Measurements from ENCODE around the gene EEPD1.

The EEPD1 gene

DNA sequence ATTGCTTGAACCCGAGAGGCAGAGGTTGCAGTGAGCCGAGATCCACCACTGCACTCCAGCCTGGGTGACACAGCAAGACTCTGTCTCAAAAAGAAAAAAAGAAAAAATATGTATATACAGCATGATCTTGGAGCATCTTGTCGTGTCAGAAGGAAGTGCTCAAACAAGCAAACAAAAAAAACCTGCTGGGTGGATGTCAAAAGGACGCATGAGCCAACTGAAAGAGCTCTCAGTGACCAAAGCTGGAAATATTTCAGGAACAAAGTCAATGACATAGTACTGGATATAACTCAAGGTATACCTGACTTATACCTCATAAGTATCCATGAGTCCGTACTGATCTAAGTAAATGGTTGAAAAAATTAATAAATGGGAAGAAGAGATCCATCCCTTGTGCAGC, 142.0 kb downstream of the EEPD1 start:
- no peaks in the 10 kb centered on the region for H3K27me3 Mint-ChIP-seq (ENCODE audit: low read depth)
- H3K36me3 Mint-ChIP-seq (ENCODE audit: low read depth), result peaks cover 5% of the 10 kb centered on the region
- DNase-seq (ENCODE audit: low spot score), result no peak
- H3K27ac Mint-ChIP-seq, result no peak overlapping the region
- no peak overlapping the region for H3K4me3 Mint-ChIP-seq
- peaks cover 15% of the 10 kb centered on the region for H3K4me1 Mint-ChIP-seq (ENCODE audit: low read depth)
- H3K9me3 Mint-ChIP-seq, result no peaks in the 10 kb centered on the region

DNA sequence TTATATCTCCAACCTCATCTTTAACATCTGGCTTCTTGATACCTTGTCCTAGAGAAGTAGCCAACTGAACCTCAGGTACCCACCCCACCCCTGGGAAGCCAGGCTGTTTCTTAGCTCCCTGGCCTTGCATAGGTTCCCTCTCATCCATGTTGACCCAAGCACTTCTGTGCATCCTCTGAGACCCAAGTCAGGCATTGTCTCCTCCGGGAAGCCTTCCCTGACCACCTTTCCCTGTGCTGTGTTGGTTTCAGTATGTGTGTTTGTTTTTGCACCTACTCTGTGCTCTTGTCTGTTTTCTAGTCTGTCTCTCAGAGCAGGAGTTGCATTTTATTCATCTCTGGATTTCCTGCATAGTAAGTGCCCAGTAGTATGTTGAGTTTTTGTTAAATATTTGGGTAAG, 143.2 kb downstream of the EEPD1 start:
- Mint-ChIP-seq H3K27me3 (ENCODE audit: low read depth) (no peaks in the 10 kb centered on the region), H3K27ac (no peak overlapping the region), H3K9me3 (no peaks in the 10 kb centered on the region), H3K4me1 (ENCODE audit: low read depth) (peaks cover 12% of the 10 kb centered on the region), H3K4me3 (no peak overlapping the region), H3K36me3 (ENCODE audit: low read depth) (peaks cover 3% of the 10 kb centered on the region)
- no peak for DNase-seq (ENCODE audit: low spot score)

DNA sequence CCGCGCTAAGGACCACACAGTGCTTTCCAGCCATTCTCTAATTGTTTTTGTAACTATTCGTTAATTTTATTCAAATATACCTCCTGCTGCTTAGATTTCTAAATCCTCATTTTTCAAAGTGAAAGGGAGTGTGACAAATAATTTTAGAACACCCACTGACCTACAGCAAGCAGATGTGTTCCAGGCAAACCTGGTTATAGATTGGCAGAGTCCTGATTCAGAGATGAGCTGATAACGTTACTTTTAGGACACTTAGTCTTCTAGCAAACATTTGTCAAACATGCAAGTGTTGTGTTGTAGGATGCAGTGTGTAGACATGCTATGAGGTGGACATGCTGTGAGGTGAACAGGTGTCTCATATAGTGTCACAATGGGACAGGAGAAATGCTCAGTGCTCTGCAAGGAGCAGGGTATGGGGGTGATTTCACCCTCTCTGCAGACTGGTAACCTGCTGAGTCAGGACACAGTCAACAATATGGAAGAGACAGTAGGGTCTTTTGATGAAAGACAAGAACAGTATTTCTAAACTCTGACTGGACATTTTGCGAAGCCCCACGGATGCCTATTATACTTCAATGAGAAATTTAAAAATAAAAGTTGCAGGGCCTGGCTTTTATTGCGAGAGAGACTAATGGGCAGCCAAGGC, 144.4 kb downstream of the EEPD1 start:
- peaks cover 3% of the 10 kb centered on the region for H3K36me3 Mint-ChIP-seq (ENCODE audit: low read depth)
- DNase-seq (ENCODE audit: low spot score), result no peak
- peaks cover 1% of the 10 kb centered on the region for H3K4me1 Mint-ChIP-seq (ENCODE audit: low read depth)
- no peak overlapping the region for H3K27ac Mint-ChIP-seq
- H3K4me3 Mint-ChIP-seq, result no peak overlapping the region
- no peaks in the 10 kb centered on the region for H3K9me3 Mint-ChIP-seq
- no peaks in the 10 kb centered on the region for H3K27me3 Mint-ChIP-seq (ENCODE audit: low read depth)

DNA sequence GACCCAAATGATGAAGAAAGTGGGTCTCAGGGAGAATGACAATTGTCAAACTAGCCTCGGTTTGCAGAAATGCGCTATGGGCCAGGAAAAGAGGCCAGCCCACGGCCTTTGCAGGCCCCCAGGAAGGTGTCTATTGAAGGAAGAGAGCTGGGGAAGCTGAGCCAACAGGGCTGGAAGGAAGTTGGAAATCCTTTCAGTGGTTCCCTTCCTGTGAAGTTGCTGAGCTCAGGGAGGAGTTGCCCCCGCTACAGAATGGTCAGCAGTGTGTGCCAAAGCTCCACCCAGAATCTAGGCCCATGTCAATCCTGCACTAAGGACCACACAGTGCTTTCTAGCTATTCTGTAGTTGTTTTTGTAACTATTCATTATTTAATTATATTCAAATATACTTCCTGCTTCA, 145.1 kb downstream of the EEPD1 start:
- Mint-ChIP-seq H3K4me3 (no peak overlapping the region), H3K27ac (no peak overlapping the region), H3K9me3 (no peaks in the 10 kb centered on the region), H3K36me3 (ENCODE audit: low read depth) (peaks cover 3% of the 10 kb centered on the region), H3K27me3 (ENCODE audit: low read depth) (no peaks in the 10 kb centered on the region), H3K4me1 (ENCODE audit: low read depth) (no peaks in the 10 kb centered on the region)
- DNase-seq (ENCODE audit: low spot score), result no peak

DNA sequence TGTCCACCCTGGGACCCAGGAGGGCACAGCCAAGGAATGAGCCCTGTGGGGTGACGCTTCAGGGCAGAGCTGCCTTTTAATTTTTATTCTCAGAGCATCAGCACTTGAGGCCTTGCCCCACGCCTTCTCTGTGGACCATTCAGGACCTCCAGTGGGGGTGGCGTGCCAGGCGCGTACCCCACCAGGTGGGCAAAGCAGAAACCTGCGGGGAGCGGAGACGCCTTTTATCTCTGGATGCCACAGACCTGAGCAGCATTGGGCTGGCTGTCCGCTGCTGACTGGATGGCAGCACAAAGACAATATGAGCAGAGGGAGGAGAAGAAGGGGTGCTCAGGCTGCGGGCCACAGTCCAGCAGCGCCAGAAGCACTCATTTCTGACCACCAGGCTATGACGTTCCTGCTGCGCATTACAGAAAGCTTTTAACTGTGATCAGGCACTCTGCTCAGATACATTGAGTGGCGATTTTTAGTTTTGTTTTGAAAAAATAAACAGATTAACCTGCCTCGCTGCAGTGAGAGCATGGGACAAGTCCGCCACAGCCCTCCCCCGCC, 146.2 kb downstream of the EEPD1 start:
- Mint-ChIP-seq H3K9me3 (no peaks in the 10 kb centered on the region), H3K27me3 (ENCODE audit: low read depth) (no peaks in the 10 kb centered on the region), H3K4me1 (ENCODE audit: low read depth) (no peaks in the 10 kb centered on the region), H3K27ac (no peak overlapping the region), H3K36me3 (ENCODE audit: low read depth) (peaks cover 3% of the 10 kb centered on the region), H3K4me3 (no peak overlapping the region)
- DNase-seq (ENCODE audit: low spot score), result no peak

DNA sequence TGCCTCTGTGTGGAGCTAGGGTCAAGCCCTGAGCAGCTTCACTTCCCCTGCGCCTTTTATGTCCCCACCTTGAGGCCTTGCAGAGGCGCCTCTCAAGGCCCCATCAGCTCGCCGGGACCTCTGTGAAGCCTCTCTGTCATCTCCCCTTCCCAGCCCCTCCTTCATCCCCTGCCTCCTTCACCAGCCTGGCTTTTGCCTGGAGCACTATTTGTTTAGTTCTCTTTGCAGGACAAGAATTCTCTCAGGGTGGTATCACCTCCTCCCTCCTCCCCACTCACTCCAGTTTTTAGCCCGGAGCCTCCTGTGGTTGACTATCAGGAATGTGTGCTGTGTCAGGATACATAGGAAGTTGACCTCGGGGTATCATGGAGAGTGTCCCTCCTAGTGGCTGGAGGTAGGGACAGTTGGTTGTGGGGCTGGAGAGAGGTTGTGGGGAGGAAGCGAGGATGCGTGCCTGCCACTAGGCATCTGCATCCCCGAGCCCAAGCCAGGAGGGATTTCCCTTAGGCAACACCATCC, 146.8 kb downstream of the EEPD1 start:
- no peak for DNase-seq (ENCODE audit: low spot score)
- no peaks in the 10 kb centered on the region for H3K9me3 Mint-ChIP-seq
- H3K4me1 Mint-ChIP-seq (ENCODE audit: low read depth), result no peaks in the 10 kb centered on the region
- no peaks in the 10 kb centered on the region for H3K27me3 Mint-ChIP-seq (ENCODE audit: low read depth)
- H3K4me3 Mint-ChIP-seq, result no peak overlapping the region
- H3K36me3 Mint-ChIP-seq (ENCODE audit: low read depth), result peaks cover 3% of the 10 kb centered on the region
- no peak overlapping the region for H3K27ac Mint-ChIP-seq

DNA sequence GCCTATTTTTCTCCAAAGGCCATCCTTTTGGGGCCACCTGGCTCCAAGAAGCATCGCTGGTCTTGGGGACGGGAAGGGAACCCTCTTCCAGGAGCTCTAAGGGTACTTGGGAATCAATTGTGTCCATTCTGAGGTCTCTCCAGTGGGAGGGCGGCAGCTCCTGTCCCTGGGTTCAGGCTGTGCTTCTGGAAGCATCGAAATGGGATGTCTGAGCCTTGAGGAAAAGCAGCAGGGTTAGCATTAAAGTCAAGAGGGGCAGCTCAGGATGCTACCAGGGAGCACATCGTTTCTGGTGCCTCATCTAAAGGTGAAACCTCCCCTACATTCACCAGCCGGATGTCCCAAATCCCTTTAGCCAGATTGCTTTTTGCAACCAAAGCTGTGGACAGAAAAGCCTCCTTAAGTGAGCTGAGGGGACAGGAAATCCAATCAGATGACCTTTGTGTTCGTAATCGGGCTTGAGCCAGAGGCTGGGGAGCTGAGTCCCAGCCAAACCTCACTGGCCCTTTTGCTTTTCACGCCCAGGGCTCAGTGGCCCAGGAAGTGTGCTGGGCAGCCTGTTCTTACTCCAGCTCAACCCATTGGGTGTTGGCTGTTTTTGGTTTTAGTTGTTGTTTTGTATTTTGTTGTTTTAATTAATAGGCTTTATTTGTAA, 147.8 kb downstream of the EEPD1 start:
- no peak overlapping the region for H3K4me3 Mint-ChIP-seq
- no peaks in the 10 kb centered on the region for H3K4me1 Mint-ChIP-seq (ENCODE audit: low read depth)
- no peaks in the 10 kb centered on the region for H3K27me3 Mint-ChIP-seq (ENCODE audit: low read depth)
- H3K27ac Mint-ChIP-seq, result no peak overlapping the region
- H3K36me3 Mint-ChIP-seq (ENCODE audit: low read depth), result peaks cover 3% of the 10 kb centered on the region
- no peaks in the 10 kb centered on the region for H3K9me3 Mint-ChIP-seq
- no peak for DNase-seq (ENCODE audit: low spot score)

DNA sequence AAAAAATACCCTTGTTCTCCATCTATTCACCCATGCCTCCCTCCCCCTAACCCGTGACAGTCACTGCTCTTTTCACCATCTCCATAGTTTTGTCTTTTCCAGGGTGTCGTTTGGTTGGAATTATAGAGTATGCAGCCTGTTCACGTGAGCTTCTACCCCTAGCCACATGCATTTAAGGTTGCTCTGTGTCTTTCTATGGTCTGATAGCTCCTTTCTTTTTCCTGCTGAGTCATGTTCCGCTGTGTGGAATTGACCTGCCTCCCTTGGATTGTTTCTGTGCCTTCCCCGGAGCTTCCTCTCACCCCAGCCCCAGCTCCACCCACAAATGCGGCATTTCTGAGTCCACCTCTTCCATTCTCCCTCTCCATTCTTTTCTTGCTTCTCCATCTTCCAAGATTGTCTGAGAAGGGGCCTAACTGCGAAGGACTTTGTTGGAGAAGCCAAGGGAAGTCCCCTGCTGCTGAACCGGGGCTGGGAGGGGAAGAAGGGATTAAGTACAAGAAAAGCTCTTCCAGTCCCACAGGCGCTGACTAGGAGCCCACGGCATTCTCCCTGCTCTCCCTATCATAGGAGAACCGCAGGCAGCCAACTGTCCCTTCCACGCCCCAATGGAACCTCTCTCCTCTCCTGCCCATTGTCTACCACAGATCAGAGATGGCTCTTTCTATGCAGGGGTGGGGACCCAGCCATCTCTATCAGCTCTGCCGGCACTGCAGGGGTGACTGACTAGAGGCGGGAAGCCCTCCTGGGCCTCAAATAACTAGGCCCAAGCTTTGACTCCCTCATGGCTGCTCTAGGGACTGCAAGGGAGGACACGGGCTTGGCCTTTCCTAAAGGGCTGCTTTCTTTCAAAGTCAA, 149.1 kb downstream of the EEPD1 start:
- no peak overlapping the region for H3K27ac Mint-ChIP-seq
- no peak overlapping the region for H3K4me3 Mint-ChIP-seq
- peaks cover 3% of the 10 kb centered on the region for H3K36me3 Mint-ChIP-seq (ENCODE audit: low read depth)

DNA sequence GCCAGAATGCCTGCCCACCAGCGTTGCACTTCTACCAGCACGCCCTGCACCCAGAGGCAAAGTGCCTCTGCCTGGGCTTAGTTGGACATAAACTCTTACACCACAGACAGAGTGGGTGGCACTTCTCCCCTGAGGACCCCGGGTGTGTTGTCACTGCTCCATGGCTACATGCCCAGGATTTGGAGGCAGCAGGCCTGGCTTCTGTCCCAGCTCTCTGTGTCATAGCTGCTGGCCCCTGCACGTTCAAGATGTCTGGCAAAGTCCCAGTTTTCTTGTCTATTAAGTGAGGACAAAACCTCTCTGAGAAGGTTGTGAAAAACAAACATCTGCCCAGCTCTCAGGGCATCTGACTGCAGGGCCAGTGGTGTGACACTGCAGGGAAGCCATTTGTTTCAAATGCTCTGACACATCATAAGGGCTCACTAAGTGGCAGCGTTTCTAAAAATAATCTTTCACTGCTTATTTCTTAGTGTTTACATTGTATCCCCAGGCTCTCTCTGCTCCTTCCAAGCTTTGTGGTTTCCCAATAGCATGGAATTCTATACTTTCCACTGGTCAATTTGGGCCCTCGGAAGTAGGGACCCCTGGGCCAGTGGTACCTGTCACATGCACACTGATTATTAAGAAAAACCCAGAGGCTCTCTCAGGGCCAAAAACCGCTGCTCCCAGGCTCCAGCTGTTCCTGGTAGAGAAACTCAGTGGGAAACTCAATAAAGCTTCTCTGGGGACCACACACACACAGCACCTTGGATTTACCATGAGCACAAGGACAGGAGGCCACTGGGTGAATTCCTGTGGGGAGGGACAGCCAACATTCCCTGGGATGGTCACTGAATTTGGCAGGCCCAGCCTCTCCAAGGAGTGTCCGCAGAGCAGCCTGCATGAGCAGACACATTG, 150.4 kb downstream of the EEPD1 start:
- H3K4me3 Mint-ChIP-seq, result no peak overlapping the region
- DNase-seq (ENCODE audit: low spot score), result no peak

More for the DNA sequence above, 149.1 kb downstream of the EEPD1 start:
- Mint-ChIP-seq H3K27me3 (ENCODE audit: low read depth) (no peaks in the 10 kb centered on the region), H3K9me3 (no peaks in the 10 kb centered on the region), H3K4me1 (ENCODE audit: low read depth) (no peaks in the 10 kb centered on the region)
- no peak for DNase-seq (ENCODE audit: low spot score)

DNA sequence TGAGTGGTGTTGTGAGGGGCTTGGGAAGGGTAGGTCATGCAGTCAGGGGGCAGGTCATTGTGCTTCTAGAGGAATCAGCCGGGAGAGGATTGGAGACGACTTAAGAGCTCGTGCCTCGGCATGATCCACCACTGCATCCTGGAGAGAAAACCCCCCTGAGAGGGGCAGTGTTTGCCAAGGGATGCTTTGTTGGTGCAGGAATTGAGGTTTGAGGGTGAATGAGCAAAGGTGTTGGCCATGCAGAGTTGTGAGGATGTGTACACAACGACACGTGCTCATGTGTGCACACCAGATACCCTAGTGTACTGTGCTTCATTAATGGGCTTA, 151.0 kb downstream of the EEPD1 start:
- DNase-seq (ENCODE audit: low spot score), result no peak
- H3K27ac Mint-ChIP-seq, result no peak overlapping the region
- no peaks in the 10 kb centered on the region for H3K4me1 Mint-ChIP-seq (ENCODE audit: low read depth)
- no peaks in the 10 kb centered on the region for H3K9me3 Mint-ChIP-seq
- H3K27me3 Mint-ChIP-seq (ENCODE audit: low read depth), result no peaks in the 10 kb centered on the region
- H3K36me3 Mint-ChIP-seq (ENCODE audit: low read depth), result no peaks in the 10 kb centered on the region
- no peak overlapping the region for H3K4me3 Mint-ChIP-seq

More for the DNA sequence above, 150.4 kb downstream of the EEPD1 start:
- H3K4me1 Mint-ChIP-seq (ENCODE audit: low read depth), result no peaks in the 10 kb centered on the region
- H3K9me3 Mint-ChIP-seq, result no peaks in the 10 kb centered on the region
- H3K27me3 Mint-ChIP-seq (ENCODE audit: low read depth), result no peaks in the 10 kb centered on the region
- H3K27ac Mint-ChIP-seq, result no peak overlapping the region
- H3K36me3 Mint-ChIP-seq (ENCODE audit: low read depth), result no peaks in the 10 kb centered on the region

DNA sequence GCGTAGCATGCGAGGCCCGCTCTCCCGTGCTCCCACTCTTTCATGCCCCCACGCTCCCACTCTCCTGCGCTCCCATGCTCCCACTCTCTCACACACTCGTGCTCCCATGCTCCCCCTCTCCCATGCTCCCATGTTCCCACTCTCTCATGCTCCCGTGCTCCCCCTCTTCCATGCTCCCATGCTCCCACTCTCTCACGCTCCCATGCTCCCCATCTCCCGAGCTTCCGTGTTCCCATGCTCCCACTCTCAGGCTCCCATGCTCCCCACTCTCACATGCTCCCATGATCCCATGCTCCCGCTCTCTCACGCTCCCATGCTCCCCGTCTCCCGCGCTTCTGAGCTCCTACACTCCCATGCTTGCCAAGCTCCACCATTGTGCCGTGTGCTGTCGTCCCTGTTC, 152.2 kb downstream of the EEPD1 start:
- Mint-ChIP-seq H3K4me3 (no peak overlapping the region), H3K27me3 (ENCODE audit: low read depth) (no peaks in the 10 kb centered on the region), H3K27ac (no peak overlapping the region), H3K4me1 (ENCODE audit: low read depth) (no peaks in the 10 kb centered on the region), H3K9me3 (no peaks in the 10 kb centered on the region), H3K36me3 (ENCODE audit: low read depth) (no peaks in the 10 kb centered on the region)
- no peak for DNase-seq (ENCODE audit: low spot score)

DNA sequence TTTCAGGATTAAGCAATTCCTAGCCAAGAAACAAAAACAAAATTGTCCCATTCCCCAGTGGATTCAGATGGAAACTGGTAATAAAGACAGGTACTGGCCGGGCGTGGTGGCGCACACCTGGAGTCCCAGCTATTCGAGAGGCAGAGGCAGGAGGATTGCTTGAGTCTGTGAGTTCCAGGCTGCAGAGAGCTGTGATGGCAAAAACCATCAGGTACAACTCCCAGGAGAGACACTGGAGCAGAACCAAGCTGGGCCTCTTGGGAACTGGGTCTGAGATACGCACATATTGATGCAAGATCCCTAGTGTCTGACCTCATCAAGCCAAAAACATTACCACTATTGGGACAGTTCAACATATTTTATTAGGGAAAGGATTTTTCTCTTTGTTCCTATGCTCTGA, 152.6 kb downstream of the EEPD1 start:
- Mint-ChIP-seq H3K4me1 (ENCODE audit: low read depth) (no peaks in the 10 kb centered on the region), H3K27ac (no peak overlapping the region)

DNA sequence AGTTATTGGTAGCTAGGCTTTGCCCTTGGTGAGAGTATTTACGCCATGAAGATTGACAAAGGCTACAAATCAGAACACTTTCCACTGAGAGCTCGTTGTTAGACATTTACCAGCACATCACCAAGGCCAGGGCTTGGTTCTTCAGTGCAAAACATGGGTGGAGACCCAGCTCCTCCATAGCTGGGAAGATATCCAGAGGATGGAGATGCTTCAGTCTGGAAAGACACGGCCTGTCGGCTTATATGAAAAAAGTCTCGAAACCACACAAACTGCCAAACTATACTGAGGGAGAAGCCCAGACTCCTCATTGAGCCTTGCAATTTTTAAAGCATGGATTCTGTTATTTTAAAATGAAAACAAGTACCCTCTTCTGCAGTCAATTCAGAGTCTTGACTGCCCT, 153.2 kb downstream of the EEPD1 start:
- H3K4me1 Mint-ChIP-seq (ENCODE audit: low read depth), result no peaks in the 10 kb centered on the region
- H3K27ac Mint-ChIP-seq, result no peak overlapping the region
- no peak for DNase-seq (ENCODE audit: low spot score)
- no peaks in the 10 kb centered on the region for H3K27me3 Mint-ChIP-seq (ENCODE audit: low read depth)
- H3K9me3 Mint-ChIP-seq, result no peaks in the 10 kb centered on the region
- H3K4me3 Mint-ChIP-seq, result no peak overlapping the region
- no peaks in the 10 kb centered on the region for H3K36me3 Mint-ChIP-seq (ENCODE audit: low read depth)

More for the DNA sequence above, 152.6 kb downstream of the EEPD1 start:
- no peak for DNase-seq (ENCODE audit: low spot score)
- no peaks in the 10 kb centered on the region for H3K27me3 Mint-ChIP-seq (ENCODE audit: low read depth)
- H3K4me3 Mint-ChIP-seq, result no peak overlapping the region
- H3K36me3 Mint-ChIP-seq (ENCODE audit: low read depth), result no peaks in the 10 kb centered on the region
- no peaks in the 10 kb centered on the region for H3K9me3 Mint-ChIP-seq
